Glutamatergic neuron (in vitro differentiated cells): Measurements from ENCODE around the gene IL17B. TPM values are rescaled to one million over a fixed set of nuclear protein-coding genes. Genes with fewer than 3 reads are reported as not detected.

Experiments
- DNase-seq: peaks from one replicate; pipeline ENCODE4 v3.0.0; 2022
- H3K27ac Mint-ChIP-seq: one replicate; pipeline ENCODE4 v1.8.0; 2020; ENCODE audit warnings: mild to moderate bottlenecking, mixed read lengths, inconsistent platforms; ENCODE audit not compliant: unreplicated experiment
- H3K27me3 Mint-ChIP-seq: one replicate; pipeline ENCODE4 v1.8.0; 2020; ENCODE audit warnings: mild to moderate bottlenecking, moderate library complexity, mixed read lengths, inconsistent platforms; ENCODE audit not compliant: unreplicated experiment
- H3K36me3 Mint-ChIP-seq: one replicate; pipeline ENCODE4 v1.8.0; 2020; ENCODE audit warnings: mild to moderate bottlenecking, mixed read lengths, inconsistent platforms; ENCODE audit not compliant: unreplicated experiment
- H3K4me1 Mint-ChIP-seq: one replicate; pipeline ENCODE4 v1.8.0; 2020; ENCODE audit warnings: mild to moderate bottlenecking, low read depth, mixed read lengths, inconsistent platforms; ENCODE audit not compliant: unreplicated experiment
- H3K4me3 Mint-ChIP-seq: one replicate; pipeline ENCODE4 v1.8.0; 2020; ENCODE audit warnings: mild to moderate bottlenecking, mixed read lengths, inconsistent platforms; ENCODE audit not compliant: unreplicated experiment
- H3K9me3 Mint-ChIP-seq: one replicate; pipeline ENCODE4 v1.8.0; 2020; ENCODE audit warnings: mild to moderate bottlenecking, moderate library complexity, mixed read lengths, inconsistent platforms; ENCODE audit not compliant: unreplicated experiment
- CTCF ChIP-seq: fragments of 200-600 bp; sonication (generic); IDR thresholded peaks from one replicate; pipeline ENCODE4 v1.5.0; 2021; ENCODE audit not compliant: partially characterized antibody, unreplicated experiment
- total RNA-seq: library from RNA; stranded (reverse); fragmentation: NEBNext Ultra II Directional; extraction: Animal tissue kit (Norgen Biotek cat#: 25700); gene quantifications from one replicate; pipeline ENCODE4 v1.2.1, GENCODE V29; 2021; ENCODE audit not compliant: unreplicated experiment

The IL17B gene
- total RNA-seq, 1 donor from 2014 or later, result 0.88 TPM

DNA sequence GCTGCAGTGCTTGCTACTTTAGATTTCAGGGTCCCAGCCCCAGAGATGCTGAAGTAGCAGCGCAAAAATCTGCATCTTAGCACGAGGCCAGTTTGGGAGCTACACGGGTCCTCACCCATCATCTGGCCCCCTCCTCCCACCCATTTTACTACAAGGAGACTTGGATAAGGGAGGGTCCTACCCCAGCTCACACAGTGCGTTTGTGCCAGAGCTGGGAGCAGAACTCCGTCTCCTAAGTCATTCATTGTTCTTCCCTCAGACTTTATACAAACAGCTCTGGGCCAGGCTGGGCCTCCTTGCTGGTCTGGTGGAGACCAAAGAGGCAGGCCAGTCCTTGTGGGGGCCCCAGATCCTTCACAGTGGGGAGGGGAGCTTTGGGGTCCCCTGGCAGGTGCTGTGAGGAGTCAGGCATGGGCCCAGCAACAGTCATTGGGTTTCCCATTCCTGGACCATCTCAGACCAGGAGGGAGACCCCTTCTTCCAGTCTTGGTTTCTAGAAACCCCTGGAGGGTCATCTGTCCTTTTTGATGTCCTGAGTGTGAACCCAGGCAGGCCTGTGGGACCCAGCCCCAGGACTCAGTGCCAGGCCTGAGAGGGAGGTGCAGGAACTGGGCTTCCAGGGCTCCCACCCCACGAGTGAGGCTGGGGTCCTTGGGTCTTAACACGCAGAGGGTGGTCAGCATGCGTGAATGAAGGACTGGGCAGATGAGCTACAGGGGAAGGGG lies 2.3 kb upstream of the IL17B start:
- Mint-ChIP-seq H3K4me1 (peaks cover 2% of the 10 kb centered on the region), H3K27me3 (peaks cover 6% of the 10 kb centered on the region), H3K9me3 (peaks cover 1% of the 10 kb centered on the region), H3K4me3 (no peak overlapping the region), H3K36me3 (peaks cover 4% of the 10 kb centered on the region), H3K27ac (no peak overlapping the region)
- no peak for TF ChIP-seq CTCF
- DNase-seq, result no peak

DNA sequence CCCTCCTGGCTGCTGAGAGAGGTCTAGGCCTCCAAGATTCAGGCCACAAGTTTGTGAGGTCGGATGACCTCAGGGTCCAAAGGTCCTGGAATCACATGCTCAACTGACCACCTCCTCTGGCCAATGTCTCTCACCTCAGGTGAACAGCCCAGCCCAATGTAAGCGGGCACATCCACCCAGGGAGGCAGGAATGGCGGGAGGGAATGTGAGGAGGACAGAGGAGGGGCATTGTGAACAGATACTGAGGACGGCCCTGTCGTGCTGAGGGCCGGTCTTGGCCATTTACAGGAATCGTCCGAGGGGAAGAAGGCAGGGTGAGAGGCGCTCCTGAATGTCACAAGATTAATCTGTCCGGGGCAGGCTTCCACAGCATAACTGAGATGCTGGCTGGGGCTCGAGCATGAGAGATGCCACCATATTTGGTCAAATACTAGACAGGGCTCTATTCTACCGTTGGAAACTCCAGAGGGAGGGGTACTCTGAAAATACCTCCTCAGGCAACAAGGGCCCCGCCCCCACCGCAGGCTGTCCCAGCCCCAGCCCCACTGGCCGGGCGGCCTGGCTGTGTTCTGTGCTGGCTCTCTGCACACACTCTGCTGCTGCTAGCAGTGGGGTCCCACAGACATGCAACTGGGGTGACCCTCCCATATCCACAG lies 1.5 kb upstream of the IL17B start:
- Mint-ChIP-seq H3K4me3 (no peak overlapping the region), H3K27ac (no peak overlapping the region), H3K9me3 (peaks cover 1% of the 10 kb centered on the region), H3K36me3 (peaks cover 4% of the 10 kb centered on the region), H3K4me1 (no peaks in the 10 kb centered on the region), H3K27me3 (peaks cover 6% of the 10 kb centered on the region)
- no peak for TF ChIP-seq CTCF
- no peak for DNase-seq

- peaks cover 4% of the 10 kb centered on the region for H3K36me3 Mint-ChIP-seq
- no peak overlapping the region for H3K4me3 Mint-ChIP-seq
- no peaks in the 10 kb centered on the region for H3K4me1 Mint-ChIP-seq
- DNase-seq, result no peak
- H3K27ac Mint-ChIP-seq, result no peak overlapping the region
- peaks cover 1% of the 10 kb centered on the region for H3K9me3 Mint-ChIP-seq
- no peak for TF ChIP-seq CTCF
- peaks cover 6% of the 10 kb centered on the region for H3K27me3 Mint-ChIP-seq
Observed at GRCh38 chr5:149379818-149380374, 804 bp upstream of the IL17B start.

DNA sequence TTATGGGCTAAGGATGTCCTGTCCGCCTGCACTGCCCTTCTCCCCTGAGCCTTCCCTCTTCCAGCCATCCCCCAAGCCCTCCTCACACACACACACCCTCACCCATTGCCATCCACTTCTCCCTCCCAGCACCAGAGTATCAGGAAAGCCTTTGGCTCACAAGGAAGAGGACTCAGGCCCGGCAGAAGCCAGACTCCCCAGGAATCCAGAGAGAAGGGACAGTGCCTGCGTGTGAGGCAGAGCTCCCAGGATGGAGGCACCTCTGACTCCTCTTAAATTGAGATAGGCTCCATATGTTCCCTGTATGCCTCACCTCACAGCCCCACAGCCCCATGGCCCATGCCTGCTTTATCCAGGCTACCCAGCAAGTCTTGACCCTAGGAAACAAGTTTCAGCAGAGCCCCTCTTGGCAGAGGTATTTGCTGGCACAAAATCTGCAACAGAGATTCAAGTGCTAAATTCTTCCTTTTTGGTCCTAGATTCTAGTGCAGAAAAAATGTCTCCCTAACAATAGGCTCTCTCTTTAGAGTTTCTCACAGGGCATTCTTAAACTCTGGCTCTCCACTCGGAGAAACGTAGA lies 761 bp downstream of the IL17B start:
- Mint-ChIP-seq H3K4me3 (no peak overlapping the region), H3K4me1 (no peaks in the 10 kb centered on the region), H3K27me3 (peaks cover 3% of the 10 kb centered on the region), H3K27ac (no peak overlapping the region), H3K36me3 (peaks cover 4% of the 10 kb centered on the region), H3K9me3 (no peaks in the 10 kb centered on the region)
- no peak for TF ChIP-seq CTCF
- no peak for DNase-seq
